ENCODE data around the gene TMEM245. TPM values are rescaled to one million over a fixed set of nuclear protein-coding genes. Genes with fewer than 3 reads are reported as not detected.
"Not testable (repeated sequence)": the region's sequence is repeated elsewhere in the genome, so short reads cannot be mapped to it uniquely, and the experiment has no call there.

The TMEM245 gene
- total and polyA plus RNA-seq, 2 experiments from 2014 or later = 20.8 to 30.2 TPM

GRCh38 chr9:109134167-109134578 is 14.4 kb upstream of the TMEM245 start:
- H3K9ac ChIP-seq = no peak overlapping the region
- no peaks in the 10 kb centered on the region for H3K9me2 ChIP-seq (ENCODE audit: insufficient read depth)
- no peak overlapping the region for H3K4me2 ChIP-seq (ENCODE audit: unreplicated experiment)
- H3K9me3 ChIP-seq (ENCODE audit: low read depth) = no peaks in the 10 kb centered on the region
- no peak overlapping the region for H3K4me3 ChIP-seq
- 96 to 100% methylated on average over 1 of the region's 1 CpG for WGBS, 2 experiments (ENCODE audit: low coverage in 1 of 2, low lambda C conversion rate in 2 of 2, missing lambda C conversion rate in 2 of 2)
- H2AFZ ChIP-seq = no peak overlapping the region
- no peak overlapping the region for H3K27ac ChIP-seq
- no peaks in the 10 kb centered on the region for H3F3A ChIP-seq (ENCODE audit: insufficient read depth)
- no peaks in the 10 kb centered on the region for H4K20me1 ChIP-seq (ENCODE audit: insufficient read depth)
- TF ChIP-seq EZH2phosphoT487 (IDR thresholded peaks at IDR 0.05; ENCODE audit: insufficient read depth, low read depth) = no peak
- TF ChIP-seq EZH2 (IDR thresholded peaks at IDR 0.05; ENCODE audit: insufficient read depth, poor library complexity, severe bottlenecking) = no peak
- no peaks in the 10 kb centered on the region for H3K4me1 ChIP-seq (ENCODE audit: insufficient read depth)
- H3K36me3 ChIP-seq (ENCODE audit: low read depth) = no peaks in the 10 kb centered on the region
- DNase-seq = no peak
- in situ Hi-C loops (cut with MboI) = no loop called here
- no peaks in the 10 kb centered on the region for H3K27me3 ChIP-seq (replicated peaks; ENCODE audit: insufficient read depth)
- no peaks in the 10 kb centered on the region for H3K79me2 ChIP-seq (ENCODE audit: insufficient read depth)

- no peak overlapping the region for H2AFZ ChIP-seq
- no peaks in the 10 kb centered on the region for H3F3A ChIP-seq (ENCODE audit: insufficient read depth)
- H3K27ac ChIP-seq = no peak overlapping the region
- in situ Hi-C loops (cut with MboI) = no loop called here
- H3K9ac ChIP-seq = no peak overlapping the region
- H3K4me2 ChIP-seq (ENCODE audit: unreplicated experiment) = no peak overlapping the region
- H3K79me2 ChIP-seq (ENCODE audit: insufficient read depth) = no peaks in the 10 kb centered on the region
- H3K9me2 ChIP-seq (ENCODE audit: insufficient read depth) = no peaks in the 10 kb centered on the region
- H3K27me3 ChIP-seq (replicated peaks; ENCODE audit: insufficient read depth) = no peaks in the 10 kb centered on the region
- H3K4me3 ChIP-seq = no peak overlapping the region
- no peaks in the 10 kb centered on the region for H3K4me1 ChIP-seq (ENCODE audit: insufficient read depth)
- H3K9me3 ChIP-seq (ENCODE audit: low read depth) = no peaks in the 10 kb centered on the region
- WGBS, 2 experiments (ENCODE audit: low coverage in 1 of 2, low lambda C conversion rate in 2 of 2, missing lambda C conversion rate in 2 of 2) = 80 to 86% methylated on average over 2 of the region's 2 CpGs
- no peaks in the 10 kb centered on the region for H4K20me1 ChIP-seq (ENCODE audit: insufficient read depth)
- TF ChIP-seq EZH2phosphoT487 (IDR thresholded peaks at IDR 0.05; ENCODE audit: insufficient read depth, low read depth) = no peak
- TF ChIP-seq EZH2 (IDR thresholded peaks at IDR 0.05; ENCODE audit: insufficient read depth, poor library complexity, severe bottlenecking) = no peak
- H3K36me3 ChIP-seq (ENCODE audit: low read depth) = no peaks in the 10 kb centered on the region
- no peak for DNase-seq
Observed at GRCh38 chr9:109133533-109133932, 13.8 kb upstream of the TMEM245 start.

- DNase-seq = no peak
- H3K27ac ChIP-seq = no peak overlapping the region
- no peaks in the 10 kb centered on the region for H3K4me1 ChIP-seq (ENCODE audit: insufficient read depth)
- 65 to 66% methylated on average over 2 of the region's 2 CpGs for WGBS, 2 experiments (ENCODE audit: low coverage in 1 of 2, low lambda C conversion rate in 2 of 2, missing lambda C conversion rate in 2 of 2)
- H2AFZ ChIP-seq = no peak overlapping the region
- H3K4me3 ChIP-seq = no peak overlapping the region
- H3F3A ChIP-seq (ENCODE audit: insufficient read depth) = no peaks in the 10 kb centered on the region
- no peaks in the 10 kb centered on the region for H3K9me2 ChIP-seq (ENCODE audit: insufficient read depth)
- no peak overlapping the region for H3K4me2 ChIP-seq (ENCODE audit: unreplicated experiment)
- no peak overlapping the region for H3K9ac ChIP-seq
- H4K20me1 ChIP-seq (ENCODE audit: insufficient read depth) = no peaks in the 10 kb centered on the region
- in situ Hi-C loops (cut with MboI) = no loop called here
- H3K36me3 ChIP-seq (ENCODE audit: low read depth) = no peaks in the 10 kb centered on the region
- no peaks in the 10 kb centered on the region for H3K9me3 ChIP-seq (ENCODE audit: low read depth)
- no peaks in the 10 kb centered on the region for H3K79me2 ChIP-seq (ENCODE audit: insufficient read depth)
- H3K27me3 ChIP-seq (replicated peaks; ENCODE audit: insufficient read depth) = no peaks in the 10 kb centered on the region
- TF ChIP-seq EZH2 (IDR thresholded peaks at IDR 0.05; ENCODE audit: insufficient read depth, poor library complexity, severe bottlenecking) = no peak
Observed at GRCh38 chr9:109132567-109133021, 12.8 kb upstream of the TMEM245 start.

GRCh38 chr9:109129470-109130197 is 9.9 kb upstream of the TMEM245 start:
- WGBS, 2 experiments (ENCODE audit: low coverage in 1 of 2, low lambda C conversion rate in 2 of 2, missing lambda C conversion rate in 2 of 2) = 49 to 50% methylated on average over 6 of the region's 6 CpGs
- Histone ChIP-seq H2AFZ (no peak overlapping the region), H3K4me3 (no peak overlapping the region), H3K4me1 (ENCODE audit: insufficient read depth) (no peaks in the 10 kb centered on the region), H3F3A (ENCODE audit: insufficient read depth) (no peaks in the 10 kb centered on the region), H3K79me2 (ENCODE audit: insufficient read depth) (no peaks in the 10 kb centered on the region), H3K9ac (no peak overlapping the region), H3K4me2 (ENCODE audit: unreplicated experiment) (no peak overlapping the region), H3K27ac (no peak overlapping the region), H3K27me3 (replicated peaks; ENCODE audit: insufficient read depth) (no peaks in the 10 kb centered on the region), H3K36me3 (ENCODE audit: low read depth) (no peaks in the 10 kb centered on the region), H3K9me2 (ENCODE audit: insufficient read depth) (no peaks in the 10 kb centered on the region), H3K9me3 (ENCODE audit: low read depth) (no peaks in the 10 kb centered on the region), H4K20me1 (ENCODE audit: insufficient read depth) (no peaks in the 10 kb centered on the region)
- in situ Hi-C loops (cut with MboI) = no loop called here
- no peak for DNase-seq
- no peak for TF ChIP-seq EZH2phosphoT487 (IDR thresholded peaks at IDR 0.05; ENCODE audit: insufficient read depth, low read depth)
- TF ChIP-seq EZH2 (IDR thresholded peaks at IDR 0.05; ENCODE audit: insufficient read depth, poor library complexity, severe bottlenecking) = no peak

- H3K4me1 ChIP-seq (ENCODE audit: insufficient read depth); H4K20me1 ChIP-seq (ENCODE audit: insufficient read depth); H3K27me3 ChIP-seq (replicated peaks; ENCODE audit: insufficient read depth); H3K9me3 ChIP-seq (ENCODE audit: low read depth); in situ Hi-C loops (cut with MboI); H2AFZ ChIP-seq; H3K4me2 ChIP-seq (ENCODE audit: unreplicated experiment); H3K9ac ChIP-seq; H3F3A ChIP-seq (ENCODE audit: insufficient read depth); H3K9me2 ChIP-seq (ENCODE audit: insufficient read depth); DNase-seq; H3K4me3 ChIP-seq; H3K36me3 ChIP-seq (ENCODE audit: low read depth); H3K27ac ChIP-seq; H3K79me2 ChIP-seq (ENCODE audit: insufficient read depth): not testable (repeated sequence)
- WGBS, 2 experiments (ENCODE audit: low coverage in 1 of 2, low lambda C conversion rate in 2 of 2, missing lambda C conversion rate in 2 of 2) = 51 to 61% methylated on average over 4 of the region's 4 CpGs
Observed at GRCh38 chr9:109126671-109127070, 6.9 kb upstream of the TMEM245 start.

All from GM23248 (cell line).